ENCODE results near the gene IL17REL. TPM values are rescaled to one million over a fixed set of nuclear protein-coding genes. Genes with fewer than 3 reads are reported as not detected.

The IL17REL gene
- total and polyA plus RNA-seq, 2 of the 13 experiments (the other 11 are each of a cell fraction or from before 2014, with no cell fraction given) = not detected

DNA sequence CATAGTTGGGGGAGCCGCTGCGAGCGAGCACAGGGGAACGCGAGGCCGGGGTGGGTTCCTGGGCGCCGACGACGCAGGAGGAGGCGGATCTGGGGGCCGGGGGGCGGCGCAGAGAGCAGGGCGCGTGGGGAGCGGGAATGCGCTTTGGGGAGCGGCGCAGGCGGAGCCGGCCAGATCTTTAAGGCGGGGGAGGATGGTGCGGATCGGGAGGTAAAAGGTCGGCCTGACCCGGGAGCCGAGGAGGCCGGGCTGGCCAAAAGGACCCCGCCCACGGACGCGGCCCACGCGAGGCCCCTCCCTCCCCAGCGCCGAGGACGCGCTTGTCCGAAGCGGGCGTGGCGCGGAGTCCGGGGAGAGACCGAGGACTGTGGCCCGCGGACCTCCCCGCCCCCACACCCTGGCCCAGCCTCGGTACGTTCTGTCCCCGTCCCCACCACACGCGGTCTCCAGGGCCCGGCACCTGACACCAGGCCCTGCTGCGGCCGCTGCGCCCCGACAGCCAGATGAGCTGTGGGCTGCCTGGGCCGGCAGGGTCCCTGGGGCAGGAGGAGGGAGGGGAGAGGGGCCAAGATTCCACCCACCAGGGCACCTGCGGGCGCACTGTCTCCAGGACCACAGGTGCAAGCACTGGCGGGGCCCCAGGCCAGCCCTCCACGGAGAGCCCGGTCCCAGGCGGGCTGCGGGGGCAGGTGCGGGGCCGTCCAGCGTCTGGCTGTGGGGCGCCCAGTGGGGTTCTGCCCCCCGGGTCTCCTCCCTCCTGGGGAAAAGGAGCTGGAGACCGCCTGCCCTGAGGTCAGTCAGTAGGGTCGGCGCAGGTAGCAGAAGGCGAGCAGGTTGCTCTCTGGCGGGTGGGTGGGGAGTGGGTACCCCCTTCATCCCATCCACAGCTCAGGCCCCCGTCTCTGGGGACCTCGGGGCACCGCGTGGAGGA lies 41.1 kb downstream of the IL17REL start (continued):
- no peak for TF ChIP-seq NCOA2 (CRISPR knock-in tag; IDR thresholded peaks at IDR 0.05)
- TF ChIP-seq, protein P1, sequence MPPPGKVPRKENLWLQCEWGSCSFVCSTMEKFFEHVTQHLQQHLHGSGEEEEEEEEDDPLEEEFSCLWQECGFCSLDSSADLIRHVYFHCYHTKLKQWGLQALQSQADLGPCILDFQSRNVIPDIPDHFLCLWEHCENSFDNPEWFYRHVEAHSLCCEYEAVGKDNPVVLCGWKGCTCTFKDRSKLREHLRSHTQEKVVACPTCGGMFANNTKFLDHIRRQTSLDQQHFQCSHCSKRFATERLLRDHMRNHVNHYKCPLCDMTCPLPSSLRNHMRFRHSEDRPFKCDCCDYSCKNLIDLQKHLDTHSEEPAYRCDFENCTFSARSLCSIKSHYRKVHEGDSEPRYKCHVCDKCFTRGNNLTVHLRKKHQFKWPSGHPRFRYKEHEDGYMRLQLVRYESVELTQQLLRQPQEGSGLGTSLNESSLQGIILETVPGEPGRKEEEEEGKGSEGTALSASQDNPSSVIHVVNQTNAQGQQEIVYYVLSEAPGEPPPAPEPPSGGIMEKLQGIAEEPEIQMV (CRISPR knock-in tag; IDR thresholded peaks at IDR 0.05; ENCODE audit: low read depth) = no peak
- TF ChIP-seq POLR2AphosphoS2 (IDR thresholded peaks at IDR 0.05; ENCODE audit: low read depth, low read length) = no peak
- no peak for TF ChIP-seq NFE2L2 (IDR thresholded peaks at IDR 0.05; ENCODE audit: low read length)
- TF ChIP-seq CBX1 (IDR thresholded peaks at IDR 0.05; ENCODE audit: low read depth) = peak; percentile 43
- TF ChIP-seq ZSCAN21 (CRISPR knock-in tag; IDR thresholded peaks at IDR 0.05; ENCODE audit: borderline replicate concordance) = no peak
- TF ChIP-seq, protein P2, sequence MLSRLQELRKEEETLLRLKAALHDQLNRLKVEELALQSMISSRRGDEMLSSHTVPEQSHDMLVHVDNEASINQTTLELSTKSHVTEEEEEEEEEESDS (CRISPR knock-in tag; IDR thresholded peaks at IDR 0.05; ENCODE audit: borderline replicate concordance) = no peak
- TF ChIP-seq ZSCAN30 (CRISPR knock-in tag; IDR thresholded peaks at IDR 0.05) = 0 out of 2 replicates have a peak, but pooled peaks have one; percentile 17
- TF ChIP-seq ZNF709 (CRISPR knock-in tag; IDR thresholded peaks at IDR 0.05) = no peak; the same call in 1 of the 2 replicates
- TF ChIP-seq, protein P3, sequence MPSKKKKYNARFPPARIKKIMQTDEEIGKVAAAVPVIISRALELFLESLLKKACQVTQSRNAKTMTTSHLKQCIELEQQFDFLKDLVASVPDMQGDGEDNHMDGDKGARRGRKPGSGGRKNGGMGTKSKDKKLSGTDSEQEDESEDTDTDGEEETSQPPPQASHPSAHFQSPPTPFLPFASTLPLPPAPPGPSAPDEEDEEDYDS (CRISPR knock-in tag; IDR thresholded peaks at IDR 0.05) = no peak
- TF ChIP-seq, protein P4, sequence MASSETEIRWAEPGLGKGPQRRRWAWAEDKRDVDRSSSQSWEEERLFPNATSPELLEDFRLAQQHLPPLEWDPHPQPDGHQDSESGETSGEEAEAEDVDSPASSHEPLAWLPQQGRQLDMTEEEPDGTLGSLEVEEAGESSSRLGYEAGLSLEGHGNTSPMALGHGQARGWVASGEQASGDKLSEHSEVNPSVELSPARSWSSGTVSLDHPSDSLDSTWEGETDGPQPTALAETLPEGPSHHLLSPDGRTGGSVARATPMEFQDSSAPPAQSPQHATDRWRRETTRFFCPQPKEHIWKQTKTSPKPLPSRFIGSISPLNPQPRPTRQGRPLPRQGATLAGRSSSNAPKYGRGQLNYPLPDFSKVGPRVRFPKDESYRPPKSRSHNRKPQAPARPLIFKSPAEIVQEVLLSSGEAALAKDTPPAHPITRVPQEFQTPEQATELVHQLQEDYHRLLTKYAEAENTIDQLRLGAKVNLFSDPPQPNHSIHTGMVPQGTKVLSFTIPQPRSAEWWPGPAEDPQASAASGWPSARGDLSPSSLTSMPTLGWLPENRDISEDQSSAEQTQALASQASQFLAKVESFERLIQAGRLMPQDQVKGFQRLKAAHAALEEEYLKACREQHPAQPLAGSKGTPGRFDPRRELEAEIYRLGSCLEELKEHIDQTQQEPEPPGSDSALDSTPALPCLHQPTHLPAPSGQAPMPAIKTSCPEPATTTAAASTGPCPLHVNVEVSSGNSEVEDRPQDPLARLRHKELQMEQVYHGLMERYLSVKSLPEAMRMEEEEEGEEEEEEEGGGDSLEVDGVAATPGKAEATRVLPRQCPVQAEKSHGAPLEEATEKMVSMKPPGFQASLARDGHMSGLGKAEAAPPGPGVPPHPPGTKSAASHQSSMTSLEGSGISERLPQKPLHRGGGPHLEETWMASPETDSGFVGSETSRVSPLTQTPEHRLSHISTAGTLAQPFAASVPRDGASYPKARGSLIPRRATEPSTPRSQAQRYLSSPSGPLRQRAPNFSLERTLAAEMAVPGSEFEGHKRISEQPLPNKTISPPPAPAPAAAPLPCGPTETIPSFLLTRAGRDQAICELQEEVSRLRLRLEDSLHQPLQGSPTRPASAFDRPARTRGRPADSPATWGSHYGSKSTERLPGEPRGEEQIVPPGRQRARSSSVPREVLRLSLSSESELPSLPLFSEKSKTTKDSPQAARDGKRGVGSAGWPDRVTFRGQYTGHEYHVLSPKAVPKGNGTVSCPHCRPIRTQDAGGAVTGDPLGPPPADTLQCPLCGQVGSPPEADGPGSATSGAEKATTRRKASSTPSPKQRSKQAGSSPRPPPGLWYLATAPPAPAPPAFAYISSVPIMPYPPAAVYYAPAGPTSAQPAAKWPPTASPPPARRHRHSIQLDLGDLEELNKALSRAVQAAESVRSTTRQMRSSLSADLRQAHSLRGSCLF (CRISPR knock-in tag; IDR thresholded peaks at IDR 0.05; ENCODE audit: borderline replicate concordance) = no peak
- no peak for TF ChIP-seq CENPT (CRISPR knock-in tag; IDR thresholded peaks at IDR 0.05; ENCODE audit: low read depth)
- TF ChIP-seq ZNF30 (CRISPR knock-in tag; IDR thresholded peaks at IDR 0.05) = no peak
- TF ChIP-seq ZNF292 (CRISPR knock-in tag; IDR thresholded peaks at IDR 0.05; ENCODE audit: borderline replicate concordance, low read depth) = no peak
- TF ChIP-seq GPN1 (CRISPR knock-in tag; IDR thresholded peaks at IDR 0.05; ENCODE audit: borderline replicate concordance) = no peak; the same call in 1 of the 2 replicates
- no peak for TF ChIP-seq ZNF451 (CRISPR knock-in tag; IDR thresholded peaks at IDR 0.05)
- TF ChIP-seq ZNF143 (CRISPR knock-in tag; IDR thresholded peaks at IDR 0.05) = no peak
- 0 out of 2 replicates have a peak, but pooled peaks have one; percentile 39 for TF ChIP-seq ZSCAN31 (CRISPR knock-in tag; IDR thresholded peaks at IDR 0.05; ENCODE audit: low read depth)
- TF ChIP-seq, protein P5, sequence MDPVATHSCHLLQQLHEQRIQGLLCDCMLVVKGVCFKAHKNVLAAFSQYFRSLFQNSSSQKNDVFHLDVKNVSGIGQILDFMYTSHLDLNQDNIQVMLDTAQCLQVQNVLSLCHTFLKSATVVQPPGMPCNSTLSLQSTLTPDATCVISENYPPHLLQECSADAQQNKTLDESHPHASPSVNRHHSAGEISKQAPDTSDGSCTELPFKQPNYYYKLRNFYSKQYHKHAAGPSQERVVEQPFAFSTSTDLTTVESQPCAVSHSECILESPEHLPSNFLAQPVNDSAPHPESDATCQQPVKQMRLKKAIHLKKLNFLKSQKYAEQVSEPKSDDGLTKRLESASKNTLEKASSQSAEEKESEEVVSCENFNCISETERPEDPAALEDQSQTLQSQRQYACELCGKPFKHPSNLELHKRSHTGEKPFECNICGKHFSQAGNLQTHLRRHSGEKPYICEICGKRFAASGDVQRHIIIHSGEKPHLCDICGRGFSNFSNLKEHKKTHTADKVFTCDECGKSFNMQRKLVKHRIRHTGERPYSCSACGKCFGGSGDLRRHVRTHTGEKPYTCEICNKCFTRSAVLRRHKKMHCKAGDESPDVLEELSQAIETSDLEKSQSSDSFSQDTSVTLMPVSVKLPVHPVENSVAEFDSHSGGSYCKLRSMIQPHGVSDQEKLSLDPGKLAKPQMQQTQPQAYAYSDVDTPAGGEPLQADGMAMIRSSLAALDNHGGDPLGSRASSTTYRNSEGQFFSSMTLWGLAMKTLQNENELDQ (CRISPR knock-in tag; IDR thresholded peaks at IDR 0.05; ENCODE audit: borderline replicate concordance) = no peak

All from HepG2 (cell line).